ENCODE measurements around the gene IVNS1ABP.
A peak's percentile ranks its signal among the peaks of the same experiment; 100 is the strongest.
"Not testable (repeated sequence)": the region's sequence is repeated elsewhere in the genome, so short reads cannot be mapped to it uniquely, and the experiment has no call there.

Gene IVNS1ABP

GRCh38 chr1:185342672-185343259 lies 25.7 kb upstream of the IVNS1ABP start:
- DNase-seq (no peak), ATAC-seq (no peak)
- H3K27ac Mint-ChIP-seq = no peak overlapping the region
- H3K27me3 Mint-ChIP-seq = no peaks in the 10 kb centered on the region
- H3K4me3 Mint-ChIP-seq = no peak overlapping the region
- H3K4me1 Mint-ChIP-seq = peaks cover 32% of the 10 kb centered on the region
- no peaks in the 10 kb centered on the region for H3K9me3 Mint-ChIP-seq

GRCh38 chr1:185342017-185342416 lies 25.0 kb upstream of the IVNS1ABP start:
- Mint-ChIP-seq H3K27ac (no peak overlapping the region), H3K4me1 (peaks cover 38% of the 10 kb centered on the region), H3K27me3 (no peaks in the 10 kb centered on the region), H3K9me3 (no peaks in the 10 kb centered on the region), H3K4me3 (no peak overlapping the region)
- DNase-seq (no peak), ATAC-seq (no peak)

- peaks cover 45% of the 10 kb centered on the region for H3K4me1 Mint-ChIP-seq
- H3K27ac Mint-ChIP-seq = no peak overlapping the region
- H3K27me3 Mint-ChIP-seq = no peaks in the 10 kb centered on the region
- H3K9me3 Mint-ChIP-seq = no peaks in the 10 kb centered on the region
- ATAC-seq (no peak), DNase-seq (no peak)
- no peak overlapping the region for H3K4me3 Mint-ChIP-seq
These were observed 24.2 kb upstream of the IVNS1ABP start for GRCh38 chr1:185341196-185341781.

GRCh38 chr1:185338719-185339622 lies 21.9 kb upstream of the IVNS1ABP start:
- peak overlapping the region; percentile 48 to 63 for H3K27ac Mint-ChIP-seq
- peak overlapping the region; percentile 24 to 48 for H3K4me3 Mint-ChIP-seq
- ATAC-seq = peak; percentile 93
- DNase-seq = peak; percentile 25 to 65
- H3K27me3 Mint-ChIP-seq = no peaks in the 10 kb centered on the region
- H3K9me3 Mint-ChIP-seq = no peaks in the 10 kb centered on the region
- peaks cover 46% of the 10 kb centered on the region for H3K4me1 Mint-ChIP-seq

DNA sequence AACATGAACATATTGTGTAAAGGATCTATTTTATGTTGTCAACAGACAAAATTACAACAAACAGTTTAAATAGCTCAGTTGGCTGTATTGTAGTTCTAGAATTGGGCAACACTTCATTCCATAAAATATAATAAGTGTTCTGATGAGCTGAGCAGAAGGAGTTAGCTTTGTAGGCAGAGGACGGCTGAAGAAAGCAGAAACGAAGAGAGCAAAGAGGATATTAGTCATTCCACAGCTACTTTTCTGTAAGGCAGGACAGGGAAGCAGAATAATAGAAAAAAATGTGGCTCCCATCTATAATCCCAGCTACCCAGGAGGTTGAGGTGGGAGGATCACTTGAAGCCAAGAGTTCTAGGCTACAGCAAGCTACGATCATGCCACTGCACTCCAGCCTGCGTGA lies 20.2 kb upstream of the IVNS1ABP start:
- ATAC-seq (no peak), DNase-seq (no peak)
- Mint-ChIP-seq H3K4me1 (peaks cover 46% of the 10 kb centered on the region), H3K9me3 (no peaks in the 10 kb centered on the region), H3K4me3 (no peak overlapping the region), H3K27me3 (no peaks in the 10 kb centered on the region), H3K27ac (peak overlapping the region in 1 of 2 donors; percentile 13)

DNA sequence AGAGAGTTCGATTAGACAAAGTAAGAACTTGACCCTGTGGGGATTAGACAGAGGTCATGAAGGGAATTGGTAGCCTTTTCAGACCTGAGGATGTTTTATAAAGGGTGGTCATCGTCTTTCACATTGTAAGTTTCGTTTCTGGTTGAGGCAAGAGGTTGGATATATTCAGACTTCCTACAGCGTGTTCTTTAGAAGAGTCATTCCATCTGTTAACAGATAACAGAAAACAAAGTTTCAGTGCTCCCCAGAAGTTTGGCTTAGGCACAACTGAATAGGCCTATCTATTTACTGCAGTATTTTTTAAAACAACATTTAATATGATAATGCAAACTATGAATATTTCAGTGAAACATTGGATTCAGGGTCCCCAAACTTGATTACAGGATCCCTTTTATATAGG lies 17.1 kb upstream of the IVNS1ABP start:
- Mint-ChIP-seq H3K27me3 (no peaks in the 10 kb centered on the region), H3K4me3 (no peak overlapping the region), H3K27ac (no peak overlapping the region), H3K9me3 (no peaks in the 10 kb centered on the region), H3K4me1 (peaks cover 30% of the 10 kb centered on the region)
- no peak for DNase-seq
- ATAC-seq = no peak

DNA sequence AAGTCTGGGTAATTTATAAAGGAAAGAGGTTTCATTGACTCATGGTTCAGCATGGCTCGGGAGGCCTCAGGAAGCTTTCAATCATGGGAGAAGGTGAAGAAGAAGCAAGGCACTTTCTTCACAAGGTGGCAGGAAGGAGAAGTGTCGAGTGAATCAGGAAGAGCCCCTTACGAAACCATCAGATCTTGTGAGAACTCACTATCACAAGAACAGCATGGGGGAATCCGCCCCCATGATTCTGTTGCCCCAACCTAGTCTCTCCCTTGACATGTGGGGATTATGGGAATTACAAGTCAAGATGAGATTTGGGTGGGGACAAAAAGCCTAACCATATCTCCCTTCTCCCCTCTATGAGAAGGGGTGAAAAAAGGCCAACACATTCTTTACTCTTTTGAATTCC lies 11.2 kb upstream of the IVNS1ABP start:
- DNase-seq (no peak), ATAC-seq (no peak)
- Mint-ChIP-seq H3K27ac (no peak overlapping the region), H3K4me1 (no peaks in the 10 kb centered on the region), H3K4me3 (no peak overlapping the region), H3K27me3 (no peaks in the 10 kb centered on the region), H3K9me3 (peaks cover 0 to 6% of the 10 kb centered on the region in 2 donors)

DNA sequence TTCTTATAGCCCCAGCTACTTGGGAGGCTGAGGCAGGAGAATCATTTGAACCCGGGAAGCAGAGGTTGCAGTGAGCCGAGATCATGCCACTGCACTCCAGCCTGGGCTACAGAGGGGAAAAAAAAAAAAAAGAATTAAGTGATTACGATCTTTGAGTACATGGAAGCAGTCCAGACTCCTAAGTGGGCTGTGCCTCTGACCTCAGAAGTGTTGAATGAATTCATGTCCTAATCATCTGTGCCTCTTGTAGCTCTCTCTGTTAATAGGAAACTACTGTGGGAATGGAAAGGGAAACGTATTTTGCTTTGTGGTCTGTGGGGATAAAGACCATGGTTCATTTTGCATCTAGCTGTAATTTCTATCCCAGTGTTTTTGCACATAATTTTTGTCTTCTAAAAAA lies 8.4 kb upstream of the IVNS1ABP start:
- H3K4me1 Mint-ChIP-seq = peaks cover 4% of the 10 kb centered on the region
- DNase-seq = no peak
- H3K4me3 Mint-ChIP-seq = no peak overlapping the region
- no peak for ATAC-seq
- H3K9me3 Mint-ChIP-seq = peaks cover 11 to 15% of the 10 kb centered on the region in 2 donors
- no peaks in the 10 kb centered on the region for H3K27me3 Mint-ChIP-seq
- no peak overlapping the region for H3K27ac Mint-ChIP-seq

DNA sequence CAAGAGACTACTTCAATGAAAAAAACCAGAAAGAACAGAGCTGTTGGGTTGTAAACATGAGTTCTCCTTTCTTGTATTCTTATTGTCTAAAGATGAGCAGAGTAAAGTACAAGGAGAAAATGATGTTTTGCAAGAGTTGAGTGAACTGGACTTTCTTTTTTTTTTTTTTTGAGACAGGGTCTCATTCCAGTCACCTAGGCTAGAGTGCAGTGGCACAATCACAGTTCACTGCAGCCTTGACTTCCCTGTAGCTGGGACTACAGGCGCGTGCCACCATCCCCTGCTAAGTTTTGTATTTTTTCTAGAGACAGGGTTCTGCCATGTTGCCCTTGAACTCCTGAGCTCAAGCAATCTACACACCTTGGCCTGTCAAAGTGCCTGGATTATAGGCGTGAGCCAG lies 7.1 kb upstream of the IVNS1ABP start:
- H3K27ac Mint-ChIP-seq = no peak overlapping the region
- H3K27me3 Mint-ChIP-seq = no peaks in the 10 kb centered on the region
- DNase-seq = no peak
- peaks cover 11 to 19% of the 10 kb centered on the region in 2 donors for H3K9me3 Mint-ChIP-seq
- H3K4me3 Mint-ChIP-seq = no peak overlapping the region
- H3K4me1 Mint-ChIP-seq = peaks cover 11% of the 10 kb centered on the region
- ATAC-seq = no peak

GRCh38 chr1:185322636-185323035 lies 5.6 kb upstream of the IVNS1ABP start:
- no peak overlapping the region for H3K27ac Mint-ChIP-seq

GRCh38 chr1:185321653-185322221 lies 4.7 kb upstream of the IVNS1ABP start:
- not testable (repeated sequence) for DNase-seq, H3K27ac Mint-ChIP-seq, H3K27me3 Mint-ChIP-seq, ATAC-seq, H3K4me3 Mint-ChIP-seq
- Mint-ChIP-seq H3K4me1 (peaks cover 28% of the 10 kb centered on the region), H3K9me3 (peaks cover 11 to 13% of the 10 kb centered on the region in 2 donors)

More at GRCh38 chr1:185322636-185323035, 5.6 kb upstream of the IVNS1ABP start:
- peaks cover 25% of the 10 kb centered on the region for H3K4me1 Mint-ChIP-seq
- DNase-seq (no peak), ATAC-seq (no peak)
- H3K9me3 Mint-ChIP-seq = peaks cover 11 to 13% of the 10 kb centered on the region in 2 donors
- no peak overlapping the region for H3K4me3 Mint-ChIP-seq
- no peaks in the 10 kb centered on the region for H3K27me3 Mint-ChIP-seq

DNA sequence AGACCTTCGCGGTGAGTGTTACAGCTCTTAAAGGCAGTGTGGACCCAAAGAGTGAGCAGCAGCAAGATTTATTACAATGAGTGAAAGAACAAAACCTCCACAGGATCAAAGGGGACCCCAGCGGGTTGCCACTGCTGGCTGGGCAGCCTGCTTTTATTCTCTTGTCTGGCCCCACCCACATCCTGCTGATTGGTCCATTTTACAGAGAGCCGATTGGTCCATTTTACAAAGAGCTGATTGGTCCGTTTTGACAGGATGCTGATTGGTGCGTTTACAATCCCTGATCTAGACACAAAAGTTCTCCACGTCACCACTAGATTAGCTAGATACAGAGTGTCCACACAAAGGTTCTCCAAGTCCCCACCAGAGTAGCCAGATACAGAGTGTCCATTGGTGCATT lies 4.1 kb upstream of the IVNS1ABP start:
- H3K4me3 Mint-ChIP-seq, ATAC-seq, H3K27me3 Mint-ChIP-seq, DNase-seq: not testable (repeated sequence)
- Mint-ChIP-seq H3K9me3 (peaks cover 11 to 13% of the 10 kb centered on the region in 2 donors), H3K4me1 (peaks cover 28% of the 10 kb centered on the region), H3K27ac (peak overlapping the region in 1 of 2 donors; percentile 19)

DNA sequence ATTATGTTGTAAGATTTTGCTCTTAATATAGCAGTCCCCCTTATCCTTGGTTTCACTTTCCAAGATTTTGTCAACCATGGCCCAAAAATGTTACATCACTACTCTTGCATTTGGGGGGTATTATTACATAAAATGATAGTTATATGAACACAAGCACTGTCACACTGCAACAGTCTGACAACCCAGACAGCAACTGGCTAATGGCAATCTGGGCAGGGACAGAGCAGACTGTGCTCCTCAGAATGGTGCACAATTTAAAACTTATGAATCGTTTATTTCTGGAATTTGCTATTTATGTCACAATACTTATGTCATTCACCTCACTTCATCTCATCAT lies 2.1 kb upstream of the IVNS1ABP start:
- Mint-ChIP-seq H3K27ac (no peak overlapping the region), H3K4me1 (peaks cover 36% of the 10 kb centered on the region), H3K4me3 (peak overlapping the region in 1 of 2 donors; percentile 95), H3K9me3 (peaks cover 11 to 13% of the 10 kb centered on the region in 2 donors), H3K27me3 (no peaks in the 10 kb centered on the region)
- DNase-seq = no peak
- no peak for ATAC-seq

- DNase-seq (no peak), ATAC-seq (no peak)
- Mint-ChIP-seq H3K9me3 (peaks cover 11 to 13% of the 10 kb centered on the region in 2 donors), H3K4me1 (peaks cover 41% of the 10 kb centered on the region), H3K27ac (peak overlapping the region; percentile 72 to 98), H3K4me3 (peak overlapping the region; percentile 95 to 96), H3K27me3 (no peaks in the 10 kb centered on the region)
These were observed 1.5 kb upstream of the IVNS1ABP start for GRCh38 chr1:185318431-185319138.

DNA sequence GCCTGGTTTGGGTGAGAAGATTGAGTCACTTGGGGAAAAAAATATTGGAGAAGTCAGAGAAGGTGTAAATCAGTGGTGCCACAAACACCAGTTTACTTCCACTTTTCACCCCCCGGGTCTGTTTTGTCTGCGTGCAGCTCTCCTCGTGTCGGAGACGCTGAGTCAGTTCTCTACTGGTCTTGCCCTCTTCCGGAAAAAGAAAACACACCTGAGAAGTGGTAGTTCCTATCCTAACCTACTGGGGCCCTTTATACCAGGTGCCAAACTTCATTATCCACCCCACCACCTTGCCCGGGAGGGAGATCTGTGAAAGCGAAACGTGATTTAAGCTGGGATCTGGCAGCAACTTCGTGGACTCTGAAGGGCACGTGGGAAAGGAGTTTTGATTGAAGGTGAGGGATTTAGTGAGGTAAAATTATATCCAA lies 855 bp upstream of the IVNS1ABP start:
- H3K4me3 Mint-ChIP-seq = peak overlapping the region; percentile 95 to 96
- H3K27ac Mint-ChIP-seq = peak overlapping the region; percentile 97 to 98
- peaks cover 48% of the 10 kb centered on the region for H3K4me1 Mint-ChIP-seq
- ATAC-seq (peak; percentile 67), DNase-seq (peak; percentile 72 to 86)
- H3K27me3 Mint-ChIP-seq = no peaks in the 10 kb centered on the region
- H3K9me3 Mint-ChIP-seq = peaks cover 11 to 13% of the 10 kb centered on the region in 2 donors
